GM18909 (cell line): ENCODE results near the gene RPTOR.

Source experiments
- ATAC-seq: cut with Tn5 transposase; IDR thresholded peaks from one replicate; pipeline ENCODE4 v1.9.1; 2021; ENCODE audit warnings: mild to moderate bottlenecking; ENCODE audit not compliant: unreplicated experiment, poor library complexity

The RPTOR gene

GRCh38 chr17:80832888-80833583 is 288.4 kb downstream of the RPTOR start:
- ATAC-seq = peak; percentile 77

GRCh38 chr17:80833952-80834892 is 289.6 kb downstream of the RPTOR start:
- no peak for ATAC-seq

GRCh38 chr17:80834893-80835275 is 290.2 kb downstream of the RPTOR start:
- ATAC-seq = no peak

- ATAC-seq = no peak
Observed at GRCh38 chr17:80835816-80836657, 291.4 kb downstream of the RPTOR start.

GRCh38 chr17:80836658-80836965 is 292.0 kb downstream of the RPTOR start:
- ATAC-seq = no peak

- no peak for ATAC-seq
Observed at GRCh38 chr17:80836971-80837481, 292.4 kb downstream of the RPTOR start.

GRCh38 chr17:80837711-80838110 is 293.1 kb downstream of the RPTOR start:
- no peak for ATAC-seq

GRCh38 chr17:80838311-80839025 is 293.8 kb downstream of the RPTOR start:
- no peak for ATAC-seq

GRCh38 chr17:80839026-80839345 is 294.3 kb downstream of the RPTOR start:
- no peak for ATAC-seq

GRCh38 chr17:80839511-80839941 is 294.9 kb downstream of the RPTOR start:
- ATAC-seq = no peak

GRCh38 chr17:80839970-80840369 is 295.3 kb downstream of the RPTOR start:
- ATAC-seq = no peak

- ATAC-seq = no peak
Observed at GRCh38 chr17:80842456-80843013, 297.9 kb downstream of the RPTOR start.

- no peak for ATAC-seq
Observed at GRCh38 chr17:80843741-80844156, 299.1 kb downstream of the RPTOR start.

- no peak for ATAC-seq
Observed at GRCh38 chr17:80844418-80844990, 299.9 kb downstream of the RPTOR start.

- ATAC-seq = no peak
Observed at GRCh38 chr17:80845069-80845862, 300.6 kb downstream of the RPTOR start.

- ATAC-seq = no peak
Observed at GRCh38 chr17:80845863-80846671, 301.4 kb downstream of the RPTOR start.

GRCh38 chr17:80846932-80847331 is 302.3 kb downstream of the RPTOR start:
- no peak for ATAC-seq
